Measurements from ENCODE around the gene PIK3C3. TPM values are rescaled to one million over a fixed set of nuclear protein-coding genes. Genes with fewer than 3 reads are reported as not detected.

The PIK3C3 gene
- total RNA-seq, 1 donor = 72.3 TPM

DNA sequence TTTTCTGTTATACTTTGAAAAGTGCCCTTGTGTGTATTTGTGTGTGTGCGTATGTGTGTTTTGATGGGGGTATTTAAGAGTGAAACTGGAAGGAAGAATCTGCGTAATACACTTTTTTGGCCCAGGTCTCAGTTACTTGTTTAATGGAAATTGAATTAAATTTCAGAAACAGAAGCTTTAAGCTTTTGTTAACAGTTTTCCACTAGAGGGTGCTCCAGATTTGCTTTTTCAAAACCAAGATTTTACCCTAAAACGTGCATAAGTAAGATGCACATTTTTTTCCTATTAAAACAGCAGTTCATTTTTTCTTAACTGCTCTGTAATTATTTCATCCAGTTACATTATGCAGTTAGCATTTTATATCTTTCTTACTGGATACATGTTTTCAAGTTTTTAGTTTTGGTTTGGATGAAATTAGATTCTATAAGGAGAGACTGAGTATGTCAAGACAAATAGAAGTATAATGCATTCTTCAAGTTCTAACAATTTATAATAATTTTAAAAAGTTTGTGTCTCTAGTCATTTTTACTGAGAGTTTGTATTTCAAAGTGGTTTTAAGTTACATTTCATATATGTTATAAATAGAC is 97.2 kb downstream of the PIK3C3 start:
- Histone ChIP-seq H3K4me3 (ENCODE audit: low read length) (no peak overlapping the region), H3K27me3 (ENCODE audit: insufficient read depth, low read length) (no peaks in the 10 kb centered on the region), H3K9me3 (ENCODE audit: low read depth, low read length) (no peaks in the 10 kb centered on the region), H3K4me1 (ENCODE audit: insufficient read depth, low read length) (peaks cover 7% of the 10 kb centered on the region)

DNA sequence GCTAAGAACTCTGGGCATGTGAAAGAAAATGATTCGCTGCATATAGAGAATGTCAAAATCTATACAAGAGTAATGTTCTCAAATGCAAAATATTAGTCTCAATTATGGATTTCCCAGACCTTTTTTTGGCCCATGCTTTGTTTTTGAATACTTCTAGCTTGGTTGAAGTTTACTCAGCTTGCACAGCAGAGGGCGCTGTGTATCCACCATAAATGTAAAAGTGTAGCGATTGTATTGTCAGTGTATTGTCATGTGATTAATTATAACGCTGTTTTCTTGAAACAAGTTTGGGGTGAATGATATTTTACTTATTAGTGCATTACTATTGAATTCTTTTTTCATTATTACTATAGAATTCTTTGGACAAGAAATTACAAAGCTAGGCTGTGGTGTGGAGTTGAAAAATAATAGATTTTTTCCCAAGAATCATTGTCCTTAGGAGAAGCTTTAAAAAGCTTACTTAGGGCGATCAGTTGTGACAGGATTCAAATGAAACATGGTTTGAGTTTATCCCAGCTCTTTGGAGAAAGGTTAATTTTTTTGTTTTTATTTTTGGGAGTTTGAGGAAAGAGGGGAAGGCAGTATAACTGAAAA is 98.3 kb downstream of the PIK3C3 start:
- Histone ChIP-seq H3K4me1 (ENCODE audit: insufficient read depth, low read length) (peaks cover under 1% of the 10 kb centered on the region), H3K4me3 (ENCODE audit: low read length) (no peak overlapping the region), H3K9me3 (ENCODE audit: low read depth, low read length) (no peaks in the 10 kb centered on the region)

DNA sequence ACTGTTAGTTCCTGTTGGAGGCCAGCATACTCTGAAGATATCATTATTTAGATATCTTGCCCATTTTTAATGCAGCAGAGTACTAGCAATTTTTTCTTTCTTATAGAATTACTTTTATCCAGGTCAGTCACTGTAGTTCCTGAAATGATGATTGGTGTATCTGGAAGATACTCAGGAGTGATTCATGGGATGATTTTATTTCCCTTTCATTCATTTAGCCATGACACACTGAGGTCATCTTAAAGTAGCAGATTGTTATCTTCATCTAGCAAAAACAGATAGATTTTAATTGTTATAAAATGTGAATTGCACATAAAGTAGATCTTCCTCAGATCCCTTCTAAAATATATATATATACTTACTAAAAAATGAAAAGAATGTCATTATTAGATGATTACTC is 109.1 kb downstream of the PIK3C3 start:
- no peak overlapping the region for H3K4me3 ChIP-seq (ENCODE audit: low read length)
- H3K27me3 ChIP-seq (ENCODE audit: insufficient read depth, low read length) = no peaks in the 10 kb centered on the region
- no peaks in the 10 kb centered on the region for H3K9me3 ChIP-seq (ENCODE audit: low read depth, low read length)
- no peaks in the 10 kb centered on the region for H3K4me1 ChIP-seq (ENCODE audit: insufficient read depth, low read length)

More for the DNA sequence above, 98.3 kb downstream of the PIK3C3 start:
- H3K27me3 ChIP-seq (ENCODE audit: insufficient read depth, low read length) = no peaks in the 10 kb centered on the region

DNA sequence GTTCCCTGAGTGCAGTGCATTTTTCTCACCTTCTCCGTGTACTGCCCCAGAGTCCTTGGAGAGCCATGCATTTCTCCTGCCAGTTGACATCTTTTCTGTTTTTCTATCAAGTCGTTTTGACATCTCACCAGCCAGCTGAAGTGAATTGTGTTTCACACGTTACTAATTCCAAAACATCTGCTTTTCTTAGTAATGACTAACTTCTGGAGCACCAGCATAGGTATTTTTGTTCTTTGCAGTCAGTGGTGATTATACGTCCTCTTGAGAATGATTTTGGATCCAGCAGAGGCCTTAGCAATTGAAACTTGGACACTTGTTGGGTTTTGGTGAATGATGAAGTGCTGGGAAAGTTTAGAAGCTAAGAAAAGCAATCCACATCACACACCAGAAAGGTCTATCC is 112.5 kb downstream of the PIK3C3 start:
- no peaks in the 10 kb centered on the region for H3K9me3 ChIP-seq (ENCODE audit: low read depth, low read length)
- H3K27me3 ChIP-seq (ENCODE audit: insufficient read depth, low read length) = no peaks in the 10 kb centered on the region
- no peak overlapping the region for H3K4me3 ChIP-seq (ENCODE audit: low read length)
- H3K4me1 ChIP-seq (ENCODE audit: insufficient read depth, low read length) = no peaks in the 10 kb centered on the region

DNA sequence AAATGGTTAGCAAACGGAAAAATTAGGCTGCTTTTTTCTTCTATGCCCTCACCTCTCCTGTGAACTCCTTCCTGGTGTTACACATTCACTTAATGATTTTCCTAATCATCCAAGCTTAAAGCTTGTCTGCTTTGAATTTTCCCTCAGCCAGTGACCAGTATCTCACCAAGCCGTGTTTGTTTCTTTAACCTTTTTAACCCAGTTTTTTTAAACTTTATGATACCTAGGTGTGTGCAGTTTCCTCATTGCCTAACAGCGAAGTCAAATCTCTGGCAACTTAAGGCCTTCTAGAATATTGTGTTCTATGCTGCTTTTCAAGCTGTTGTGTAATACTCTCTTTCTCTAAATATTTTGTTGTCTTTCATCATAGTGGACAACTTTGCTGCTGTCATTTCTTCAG is 113.0 kb downstream of the PIK3C3 start:
- Histone ChIP-seq H3K4me1 (ENCODE audit: insufficient read depth, low read length) (no peaks in the 10 kb centered on the region), H3K27me3 (ENCODE audit: insufficient read depth, low read length) (no peaks in the 10 kb centered on the region), H3K9me3 (ENCODE audit: low read depth, low read length) (no peaks in the 10 kb centered on the region), H3K4me3 (ENCODE audit: low read length) (no peak overlapping the region)

DNA sequence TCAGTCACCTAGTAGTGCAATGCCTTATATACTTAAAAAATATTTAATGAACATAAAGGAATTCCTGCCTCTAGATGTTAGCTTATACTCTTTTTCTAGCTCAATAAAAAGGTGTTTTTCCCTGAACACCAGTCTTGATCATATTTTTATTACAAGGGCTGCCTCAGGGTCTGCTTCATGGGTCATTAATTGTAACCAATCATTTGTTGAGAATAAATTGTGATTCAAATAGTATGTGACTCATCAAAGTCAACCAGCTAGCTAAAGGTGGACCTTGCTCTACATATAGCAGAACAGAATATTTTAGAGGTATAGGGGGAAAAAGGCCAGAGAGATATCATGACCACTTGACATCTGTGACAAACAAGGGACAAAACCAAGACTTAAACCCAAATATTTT is 114.0 kb downstream of the PIK3C3 start:
- Histone ChIP-seq H3K4me1 (ENCODE audit: insufficient read depth, low read length) (no peaks in the 10 kb centered on the region), H3K27me3 (ENCODE audit: insufficient read depth, low read length) (no peaks in the 10 kb centered on the region), H3K4me3 (ENCODE audit: low read length) (no peak overlapping the region), H3K9me3 (ENCODE audit: low read depth, low read length) (no peaks in the 10 kb centered on the region)

DNA sequence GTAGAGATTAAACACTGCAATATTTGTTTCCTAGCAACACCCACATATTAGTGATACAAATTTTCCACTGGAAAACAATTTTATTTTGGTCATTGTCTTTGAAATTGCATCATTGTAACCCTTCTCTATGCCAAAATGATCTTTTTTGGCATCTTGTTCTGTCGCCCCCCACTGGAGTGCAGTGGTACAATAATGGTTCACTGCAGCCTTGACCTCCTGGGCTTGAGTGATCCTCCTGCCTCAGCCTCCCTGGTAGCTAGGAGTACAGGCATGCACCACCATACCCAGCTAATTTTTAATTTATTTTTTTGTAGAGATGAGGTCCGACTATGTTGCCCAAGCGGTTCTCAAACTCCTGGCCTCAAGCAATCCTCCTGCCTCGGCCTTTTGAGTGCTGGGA is 117.4 kb downstream of the PIK3C3 start:
- H3K4me1 ChIP-seq (ENCODE audit: insufficient read depth, low read length) = no peaks in the 10 kb centered on the region
- no peak overlapping the region for H3K4me3 ChIP-seq (ENCODE audit: low read length)
- H3K9me3 ChIP-seq (ENCODE audit: low read depth, low read length) = no peaks in the 10 kb centered on the region
- no peaks in the 10 kb centered on the region for H3K27me3 ChIP-seq (ENCODE audit: insufficient read depth, low read length)

DNA sequence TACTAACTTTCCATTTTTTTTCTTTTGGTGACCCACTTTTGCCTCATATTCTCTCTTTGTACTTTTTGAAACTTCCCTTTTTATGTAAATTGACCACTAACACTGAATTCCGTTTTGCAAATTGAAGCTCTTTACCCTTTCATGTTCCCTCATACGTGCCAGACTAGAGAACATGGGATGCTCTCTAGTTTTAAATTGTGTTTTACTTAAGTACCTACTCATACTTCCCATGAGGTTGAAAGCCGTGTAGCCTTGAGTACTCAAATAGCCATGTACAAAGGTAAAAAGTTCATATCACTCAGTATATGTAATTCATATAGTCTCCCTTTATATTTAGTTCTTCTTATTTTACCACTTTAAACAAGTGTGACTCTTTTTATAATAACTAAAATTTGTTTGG is 119.7 kb downstream of the PIK3C3 start:
- Histone ChIP-seq H3K9me3 (ENCODE audit: low read depth, low read length) (no peaks in the 10 kb centered on the region), H3K4me1 (ENCODE audit: insufficient read depth, low read length) (no peaks in the 10 kb centered on the region), H3K27me3 (ENCODE audit: insufficient read depth, low read length) (no peaks in the 10 kb centered on the region), H3K4me3 (ENCODE audit: low read length) (no peak overlapping the region)

DNA sequence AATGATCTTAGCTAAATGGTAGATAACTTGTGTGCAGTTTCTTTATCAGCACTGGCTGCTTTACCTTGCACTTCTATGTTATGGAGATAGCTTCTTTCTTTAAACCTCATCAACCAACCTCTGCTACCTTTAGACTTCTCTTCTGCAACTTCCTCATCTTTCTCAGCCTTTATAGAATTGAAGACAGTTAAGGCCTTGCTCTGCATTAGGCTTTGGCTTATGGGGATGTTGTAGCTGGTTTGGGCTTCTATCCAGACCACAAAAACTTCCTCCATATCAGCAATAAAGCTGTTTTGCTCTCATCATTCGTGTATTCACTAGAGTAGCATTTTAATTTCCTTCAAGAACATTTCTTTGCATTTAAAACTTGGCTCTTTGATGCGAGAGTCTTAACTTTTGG is 123.7 kb downstream of the PIK3C3 start:
- Histone ChIP-seq H3K27me3 (ENCODE audit: insufficient read depth, low read length) (no peaks in the 10 kb centered on the region), H3K9me3 (ENCODE audit: low read depth, low read length) (no peaks in the 10 kb centered on the region), H3K4me3 (ENCODE audit: low read length) (no peak overlapping the region), H3K4me1 (ENCODE audit: insufficient read depth, low read length) (no peaks in the 10 kb centered on the region)

DNA sequence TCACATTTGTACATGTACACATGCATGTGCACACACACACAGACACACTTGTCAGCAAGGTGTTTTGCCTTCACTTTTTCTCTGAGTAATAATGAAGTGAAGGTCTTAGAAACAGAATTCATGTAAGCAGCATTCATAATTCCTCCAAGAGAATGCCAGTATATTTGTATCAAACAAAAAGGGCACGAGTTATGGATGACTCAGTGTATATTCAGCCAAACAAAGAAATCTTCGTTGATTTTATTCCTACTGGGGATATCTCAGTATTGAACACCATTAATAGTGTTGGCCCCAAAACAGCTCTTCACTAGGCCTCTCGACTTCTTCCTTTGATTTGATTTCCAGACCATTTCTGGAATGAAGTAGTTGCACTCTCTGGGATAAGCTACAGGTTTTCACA is 125.3 kb downstream of the PIK3C3 start:
- Histone ChIP-seq H3K4me1 (ENCODE audit: insufficient read depth, low read length) (no peaks in the 10 kb centered on the region), H3K4me3 (ENCODE audit: low read length) (no peak overlapping the region), H3K27me3 (ENCODE audit: insufficient read depth, low read length) (no peaks in the 10 kb centered on the region), H3K9me3 (ENCODE audit: low read depth, low read length) (no peaks in the 10 kb centered on the region)

DNA sequence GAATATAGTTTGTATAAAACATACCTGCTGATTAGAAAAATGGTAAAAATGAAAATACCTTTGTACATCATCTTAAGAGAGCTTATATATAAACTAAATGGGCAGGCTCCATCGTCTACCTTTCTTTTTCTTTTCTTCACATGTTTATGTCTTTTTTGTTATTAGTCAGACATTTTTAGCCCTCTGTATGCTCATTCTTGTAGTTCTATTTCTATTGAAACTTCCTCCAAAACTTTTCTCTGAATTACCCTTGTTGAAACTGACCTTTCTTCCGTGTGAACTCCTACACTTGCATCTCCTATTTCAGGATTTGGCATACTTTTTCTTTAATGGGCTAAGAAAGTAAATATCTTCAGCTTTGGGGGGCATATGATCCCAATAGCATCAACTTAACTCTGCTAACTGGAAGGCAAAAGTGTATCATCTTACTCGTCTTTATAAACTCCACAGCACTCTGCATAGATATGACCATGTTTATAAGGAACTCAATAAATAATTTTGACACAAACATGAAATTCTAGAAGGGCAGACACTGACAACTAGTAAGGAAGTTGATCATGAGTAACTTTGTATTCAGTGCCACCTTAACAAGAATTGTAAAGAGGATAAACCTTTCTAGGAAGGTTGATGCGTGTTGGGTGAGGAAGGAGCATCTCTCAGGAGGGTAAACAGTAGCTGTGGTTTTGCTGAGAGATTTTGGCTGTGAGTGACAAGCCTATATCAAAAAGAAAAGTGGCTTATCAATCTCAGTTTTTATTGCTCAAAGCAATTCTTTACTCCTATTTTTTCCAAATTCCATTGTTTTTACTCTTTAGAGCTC is 127.6 kb downstream of the PIK3C3 start:
- no peaks in the 10 kb centered on the region for H3K4me1 ChIP-seq (ENCODE audit: insufficient read depth, low read length)

DNA sequence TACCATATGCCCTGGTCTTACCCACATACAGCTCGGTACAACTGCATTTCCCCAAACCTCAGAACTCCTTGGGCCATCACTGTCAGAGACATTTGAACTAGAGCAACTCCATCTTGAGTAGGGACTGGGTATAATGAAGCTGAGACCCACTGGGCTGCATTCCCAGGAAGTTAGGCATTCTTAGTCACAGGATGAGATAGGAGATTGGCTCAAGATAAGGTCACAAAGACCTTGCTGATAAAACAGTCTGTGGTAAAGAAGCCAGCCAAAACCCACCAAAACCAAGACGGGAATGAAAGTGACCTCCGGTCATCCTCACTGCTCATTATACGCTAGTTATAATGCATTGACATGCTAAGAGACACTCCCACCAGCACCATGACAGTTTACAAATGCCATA is 131.3 kb downstream of the PIK3C3 start:
- Histone ChIP-seq H3K4me3 (ENCODE audit: low read length) (no peak overlapping the region), H3K9me3 (ENCODE audit: low read depth, low read length) (no peaks in the 10 kb centered on the region), H3K27me3 (ENCODE audit: insufficient read depth, low read length) (no peaks in the 10 kb centered on the region), H3K4me1 (ENCODE audit: insufficient read depth, low read length) (no peaks in the 10 kb centered on the region)

More for the DNA sequence above, 127.6 kb downstream of the PIK3C3 start:
- no peaks in the 10 kb centered on the region for H3K9me3 ChIP-seq (ENCODE audit: low read depth, low read length)
- H3K27me3 ChIP-seq (ENCODE audit: insufficient read depth, low read length) = no peaks in the 10 kb centered on the region
- H3K4me3 ChIP-seq (ENCODE audit: low read length) = no peak overlapping the region

DNA sequence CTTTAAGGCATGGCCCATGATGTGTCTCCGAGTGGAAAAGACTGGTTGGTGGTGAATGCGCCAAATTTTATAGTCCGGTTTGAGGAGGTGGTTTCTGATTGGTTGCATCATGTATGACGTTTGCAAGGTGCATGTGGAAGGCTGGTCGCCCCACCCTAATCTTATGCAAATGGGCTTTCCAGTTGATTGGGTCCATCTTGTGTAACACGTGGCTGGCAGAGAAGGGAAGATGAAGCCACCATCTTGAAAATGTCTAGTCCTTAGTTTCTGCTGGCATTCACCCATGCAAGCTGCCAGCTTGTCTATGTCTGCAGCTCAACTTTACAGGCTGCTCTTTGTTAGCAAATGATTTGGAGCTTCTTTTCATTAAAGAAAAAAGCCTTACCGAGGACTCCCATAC is 132.2 kb downstream of the PIK3C3 start:
- Histone ChIP-seq H3K27me3 (ENCODE audit: insufficient read depth, low read length) (no peaks in the 10 kb centered on the region), H3K9me3 (ENCODE audit: low read depth, low read length) (no peaks in the 10 kb centered on the region), H3K4me3 (ENCODE audit: low read length) (no peak overlapping the region), H3K4me1 (ENCODE audit: insufficient read depth, low read length) (no peaks in the 10 kb centered on the region)

DNA sequence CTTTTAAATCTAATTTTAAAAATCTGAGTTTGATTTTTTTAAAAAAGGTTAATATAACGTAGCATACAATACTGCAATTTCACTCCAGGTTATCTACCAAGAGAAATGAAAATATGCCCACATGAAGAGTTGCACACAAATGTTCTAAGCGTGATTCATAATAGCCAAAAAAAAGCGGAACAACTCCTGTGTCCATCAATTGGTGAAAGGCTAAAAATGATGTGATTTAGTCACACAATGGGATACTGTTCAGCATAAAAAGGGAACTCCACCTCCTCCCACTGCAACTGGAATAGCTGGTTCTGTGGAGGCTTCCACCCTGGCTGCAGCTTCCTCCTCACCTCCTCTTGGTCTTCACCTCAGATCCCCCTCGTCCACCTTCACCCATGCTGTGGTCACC is 132.8 kb downstream of the PIK3C3 start:
- Histone ChIP-seq H3K4me1 (ENCODE audit: insufficient read depth, low read length) (no peaks in the 10 kb centered on the region), H3K27me3 (ENCODE audit: insufficient read depth, low read length) (no peaks in the 10 kb centered on the region), H3K9me3 (ENCODE audit: low read depth, low read length) (no peaks in the 10 kb centered on the region), H3K4me3 (ENCODE audit: low read length) (no peak overlapping the region)

DNA sequence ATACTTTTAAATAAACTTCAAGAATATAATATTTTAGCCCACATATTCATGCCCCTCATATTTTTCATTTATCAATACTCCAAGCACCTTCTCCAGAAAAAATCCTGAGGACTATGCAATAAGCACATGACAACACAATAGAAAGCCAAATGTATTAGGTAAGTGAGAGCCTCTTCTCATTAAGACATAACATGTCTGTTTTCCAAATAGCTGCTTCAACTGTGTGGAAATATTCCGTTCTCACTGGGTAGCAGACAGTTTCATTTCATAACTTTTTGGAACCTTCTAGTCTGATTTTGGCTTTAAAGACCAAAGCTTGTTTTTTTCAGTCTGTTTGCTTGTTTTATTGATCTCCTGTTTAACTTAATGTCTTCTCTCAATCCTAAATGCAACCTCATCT is 137.8 kb downstream of the PIK3C3 start:
- Histone ChIP-seq H3K4me3 (ENCODE audit: low read length) (no peak overlapping the region), H3K27me3 (ENCODE audit: insufficient read depth, low read length) (no peaks in the 10 kb centered on the region), H3K4me1 (ENCODE audit: insufficient read depth, low read length) (no peaks in the 10 kb centered on the region), H3K9me3 (ENCODE audit: low read depth, low read length) (no peaks in the 10 kb centered on the region)

DNA sequence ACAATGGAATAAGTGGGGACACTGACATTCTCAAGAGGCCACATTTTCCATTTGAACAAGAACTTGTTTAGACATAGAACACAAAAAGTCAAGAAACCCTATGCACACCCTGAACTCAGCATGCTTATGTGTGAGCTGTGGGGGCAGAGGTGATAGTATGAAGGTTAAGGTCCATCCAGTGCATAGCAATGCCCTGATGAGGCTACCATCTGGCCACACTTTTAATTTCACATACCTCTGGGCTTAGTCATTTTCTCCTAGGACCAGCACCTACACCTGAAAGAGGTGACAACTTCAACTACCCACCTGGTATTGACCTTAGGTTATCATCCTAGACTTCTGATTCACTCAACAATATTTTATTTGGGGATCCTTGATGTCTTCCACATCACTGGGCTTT is 139.8 kb downstream of the PIK3C3 start:
- no peaks in the 10 kb centered on the region for H3K9me3 ChIP-seq (ENCODE audit: low read depth, low read length)
- H3K27me3 ChIP-seq (ENCODE audit: insufficient read depth, low read length) = no peaks in the 10 kb centered on the region
- no peak overlapping the region for H3K4me3 ChIP-seq (ENCODE audit: low read length)
- H3K4me1 ChIP-seq (ENCODE audit: insufficient read depth, low read length) = no peaks in the 10 kb centered on the region
